Measurements from ENCODE around the gene HTRA2.

HTRA2 gene

DNA sequence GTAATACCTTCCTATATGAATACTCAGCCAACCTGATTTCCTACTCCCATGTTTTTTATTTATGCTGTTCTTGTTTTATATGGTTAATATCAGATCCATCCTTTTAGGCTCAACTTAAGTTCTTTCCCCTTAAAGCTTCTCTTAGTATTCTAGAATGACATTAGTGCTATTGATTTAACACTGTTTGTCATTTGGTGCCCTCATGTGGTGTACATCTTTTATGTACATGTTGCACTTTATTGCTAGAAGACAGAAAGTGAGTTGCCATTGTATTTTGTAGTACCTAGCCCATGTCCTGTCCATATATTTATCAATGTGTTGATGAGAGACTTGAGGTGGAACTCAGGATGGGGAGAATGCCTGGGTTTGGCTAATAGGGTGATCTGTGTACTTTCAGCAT, 2.5 kb downstream of the HTRA2 start (continued):
- TF ChIP-seq ZFP3 (CRISPR knock-in tag; IDR thresholded peaks at IDR 0.05), result no peak
- no peak for TF ChIP-seq CSDC2 (CRISPR knock-in tag; IDR thresholded peaks at IDR 0.05)
- TF ChIP-seq TCF4 (CRISPR knock-in tag; IDR thresholded peaks at IDR 0.05; ENCODE audit: borderline replicate concordance), result no peak
- TF ChIP-seq ZFP30 (CRISPR knock-in tag; IDR thresholded peaks at IDR 0.05), result no peak

- no peak for ATAC-seq
- TF ChIP-seq PATZ1 (CRISPR knock-in tag; IDR thresholded peaks at IDR 0.05; ENCODE audit: borderline replicate concordance), result no peak
- no peak for TF ChIP-seq BACH2 (CRISPR knock-in tag; IDR thresholded peaks at IDR 0.05; ENCODE audit: borderline replicate concordance)
- no peak for TF ChIP-seq CREB5 (CRISPR knock-in tag; IDR thresholded peaks at IDR 0.05; ENCODE audit: low read depth)
- no peak for TF ChIP-seq CSDC2 (CRISPR knock-in tag; IDR thresholded peaks at IDR 0.05)
- TF ChIP-seq PPARA (CRISPR knock-in tag; IDR thresholded peaks at IDR 0.05; ENCODE audit: borderline replicate concordance), result no peak
- TF ChIP-seq, protein P1, sequence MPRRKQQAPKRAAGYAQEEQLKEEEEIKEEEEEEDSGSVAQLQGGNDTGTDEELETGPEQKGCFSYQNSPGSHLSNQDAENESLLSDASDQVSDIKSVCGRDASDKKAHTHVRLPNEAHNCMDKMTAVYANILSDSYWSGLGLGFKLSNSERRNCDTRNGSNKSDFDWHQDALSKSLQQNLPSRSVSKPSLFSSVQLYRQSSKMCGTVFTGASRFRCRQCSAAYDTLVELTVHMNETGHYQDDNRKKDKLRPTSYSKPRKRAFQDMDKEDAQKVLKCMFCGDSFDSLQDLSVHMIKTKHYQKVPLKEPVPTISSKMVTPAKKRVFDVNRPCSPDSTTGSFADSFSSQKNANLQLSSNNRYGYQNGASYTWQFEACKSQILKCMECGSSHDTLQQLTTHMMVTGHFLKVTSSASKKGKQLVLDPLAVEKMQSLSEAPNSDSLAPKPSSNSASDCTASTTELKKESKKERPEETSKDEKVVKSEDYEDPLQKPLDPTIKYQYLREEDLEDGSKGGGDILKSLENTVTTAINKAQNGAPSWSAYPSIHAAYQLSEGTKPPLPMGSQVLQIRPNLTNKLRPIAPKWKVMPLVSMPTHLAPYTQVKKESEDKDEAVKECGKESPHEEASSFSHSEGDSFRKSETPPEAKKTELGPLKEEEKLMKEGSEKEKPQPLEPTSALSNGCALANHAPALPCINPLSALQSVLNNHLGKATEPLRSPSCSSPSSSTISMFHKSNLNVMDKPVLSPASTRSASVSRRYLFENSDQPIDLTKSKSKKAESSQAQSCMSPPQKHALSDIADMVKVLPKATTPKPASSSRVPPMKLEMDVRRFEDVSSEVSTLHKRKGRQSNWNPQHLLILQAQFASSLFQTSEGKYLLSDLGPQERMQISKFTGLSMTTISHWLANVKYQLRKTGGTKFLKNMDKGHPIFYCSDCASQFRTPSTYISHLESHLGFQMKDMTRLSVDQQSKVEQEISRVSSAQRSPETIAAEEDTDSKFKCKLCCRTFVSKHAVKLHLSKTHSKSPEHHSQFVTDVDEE (CRISPR knock-in tag; IDR thresholded peaks at IDR 0.05), result no peak
- TF ChIP-seq OSR1 (CRISPR knock-in tag; IDR thresholded peaks at IDR 0.05), result no peak
- TF ChIP-seq ZNF565 (CRISPR knock-in tag; conservative IDR thresholded peaks at IDR 0.05; ENCODE audit: low read depth), result no peak
- no peak for TF ChIP-seq ZNF70 (CRISPR knock-in tag; IDR thresholded peaks at IDR 0.05)
- TF ChIP-seq ARNTL (CRISPR knock-in tag; IDR thresholded peaks at IDR 0.05; ENCODE audit: borderline replicate concordance, low read depth), result no peak
- TF ChIP-seq ZFP3 (CRISPR knock-in tag; IDR thresholded peaks at IDR 0.05), result no peak
- TF ChIP-seq GLIS3 (CRISPR knock-in tag; IDR thresholded peaks at IDR 0.05), result no peak
- no peak for TF ChIP-seq TOX (CRISPR knock-in tag; IDR thresholded peaks at IDR 0.05; ENCODE audit: borderline replicate concordance)
- no peak for TF ChIP-seq ISL1 (CRISPR knock-in tag; IDR thresholded peaks at IDR 0.05)
- TF ChIP-seq SNAI2 (CRISPR knock-in tag; IDR thresholded peaks at IDR 0.05), result no peak
These were observed 3.7 kb downstream of the HTRA2 start for GRCh38 chr2:74533464-74533863.

DNA sequence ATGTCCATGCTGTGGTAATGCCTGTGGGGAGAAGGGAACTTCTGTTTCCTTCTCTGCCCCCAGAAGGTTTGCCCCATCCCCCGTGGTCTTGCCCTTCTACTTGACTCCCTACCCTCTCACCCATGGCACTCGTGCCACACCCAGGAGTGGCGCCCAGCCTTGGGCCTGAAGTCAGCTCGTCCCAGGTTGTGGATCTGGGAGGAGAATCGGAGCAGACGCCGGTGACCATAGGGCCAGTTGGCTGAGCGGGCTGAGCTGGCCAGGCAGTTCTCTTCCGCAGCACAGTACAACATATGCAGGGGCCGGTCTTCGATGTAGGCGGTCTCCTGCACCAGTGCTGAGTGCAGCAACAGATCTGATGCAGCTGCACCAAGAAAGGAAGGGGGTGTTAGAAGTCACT, 4.7 kb downstream of the HTRA2 start:
- no peak for TF ChIP-seq GLIS3 (CRISPR knock-in tag; IDR thresholded peaks at IDR 0.05)
- no peak for TF ChIP-seq PATZ1 (CRISPR knock-in tag; IDR thresholded peaks at IDR 0.05; ENCODE audit: borderline replicate concordance)
- no peak for TF ChIP-seq RARB (CRISPR knock-in tag; IDR thresholded peaks at IDR 0.05)
- TF ChIP-seq, protein P2, sequence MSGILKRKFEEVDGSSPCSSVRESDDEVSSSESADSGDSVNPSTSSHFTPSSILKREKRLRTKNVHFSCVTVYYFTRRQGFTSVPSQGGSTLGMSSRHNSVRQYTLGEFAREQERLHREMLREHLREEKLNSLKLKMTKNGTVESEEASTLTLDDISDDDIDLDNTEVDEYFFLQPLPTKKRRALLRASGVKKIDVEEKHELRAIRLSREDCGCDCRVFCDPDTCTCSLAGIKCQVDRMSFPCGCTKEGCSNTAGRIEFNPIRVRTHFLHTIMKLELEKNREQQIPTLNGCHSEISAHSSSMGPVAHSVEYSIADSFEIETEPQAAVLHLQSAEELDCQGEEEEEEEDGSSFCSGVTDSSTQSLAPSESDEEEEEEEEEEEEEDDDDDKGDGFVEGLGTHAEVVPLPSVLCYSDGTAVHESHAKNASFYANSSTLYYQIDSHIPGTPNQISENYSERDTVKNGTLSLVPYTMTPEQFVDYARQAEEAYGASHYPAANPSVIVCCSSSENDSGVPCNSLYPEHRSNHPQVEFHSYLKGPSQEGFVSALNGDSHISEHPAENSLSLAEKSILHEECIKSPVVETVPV (CRISPR knock-in tag; IDR thresholded peaks at IDR 0.05), result no peak
- TF ChIP-seq CREB5 (CRISPR knock-in tag; IDR thresholded peaks at IDR 0.05; ENCODE audit: low read depth), result no peak
- TF ChIP-seq ESRRG (CRISPR knock-in tag; IDR thresholded peaks at IDR 0.05), result no peak
- no peak for TF ChIP-seq ZFP3 (CRISPR knock-in tag; IDR thresholded peaks at IDR 0.05)
- TF ChIP-seq OSR1 (CRISPR knock-in tag; IDR thresholded peaks at IDR 0.05), result no peak
- no peak for TF ChIP-seq PPARA (CRISPR knock-in tag; IDR thresholded peaks at IDR 0.05; ENCODE audit: borderline replicate concordance)
- TF ChIP-seq ZC3H10 (CRISPR knock-in tag; IDR thresholded peaks at IDR 0.05), result no peak
- ATAC-seq, result no peak

Data from SK-N-SH treated with all-trans-retinoic acid at 6 μM for 48 hours (cell line).